OCI-LY1 (cell line): ENCODE measurements around the gene ZNF627.

Experiments used
- H2AFZ ChIP-seq: fragments of 200-600 bp; sonication (generic), shearing (Covaris generic); 2 replicates; pipeline ENCODE4 v1.6.0; 2014; ENCODE audit warnings: antibody characterized with exemption, mild to moderate bottlenecking, low read length
- H3F3A ChIP-seq: fragments of 200-600 bp; sonication (generic), shearing (Covaris generic); 2 replicates; pipeline ENCODE4 v1.6.0; 2014; ENCODE audit warnings: mild to moderate bottlenecking, antibody characterized with exemption, low read length, moderate library complexity; ENCODE audit not compliant: insufficient read depth
- H3K27ac ChIP-seq: fragments of 200-600 bp; sonication (generic); 2 replicates; pipeline ENCODE4 v1.5.1; 2014; ENCODE audit warnings: low read length, mixed run types, mild to moderate bottlenecking, low read depth; ENCODE audit not compliant: poor library complexity, severe bottlenecking
- H3K27me3 ChIP-seq: fragments of 200-600 bp; sonication (generic); 2 replicates; pipeline ENCODE4 v1.6.0; 2014; ENCODE audit warnings: antibody characterized with exemption, mild to moderate bottlenecking, low read length, moderate library complexity; ENCODE audit not compliant: insufficient read depth
- H3K36me3 ChIP-seq: fragments of 200-600 bp; sonication (generic); 2 replicates; pipeline ENCODE4 v1.6.1; 2014; ENCODE audit warnings: mild to moderate bottlenecking, antibody characterized with exemption, low read length, moderate library complexity, mixed read lengths; ENCODE audit not compliant: insufficient read depth
- H3K4me1 ChIP-seq: fragments of 200-600 bp; sonication (generic); 2 replicates; pipeline ENCODE4 v1.5.1; 2014; ENCODE audit warnings: mild to moderate bottlenecking, low read length, moderate library complexity; ENCODE audit not compliant: insufficient read depth, severe bottlenecking
- H3K4me2 ChIP-seq: fragments of 200-600 bp; sonication (generic), shearing (Covaris generic); 2 replicates; pipeline ENCODE4 v1.6.1; 2014; ENCODE audit warnings: low read length
- H3K4me3 ChIP-seq: fragments of 200-600 bp; sonication (generic); 2 replicates; pipeline ENCODE4 v1.5.1; 2014; ENCODE audit warnings: low read length, low read depth, mild to moderate bottlenecking, mixed read lengths; ENCODE audit not compliant: poor library complexity, severe bottlenecking
- H3K79me2 ChIP-seq: fragments of 200-600 bp; shearing (Covaris generic); 2 replicates; pipeline ENCODE4 v1.6.1; 2016; ENCODE audit warnings: mixed run types, low read length, mixed read lengths; ENCODE audit not compliant: insufficient read depth
- H3K9ac ChIP-seq: fragments of 200-600 bp; sonication (generic), shearing (Covaris generic); 2 replicates; pipeline ENCODE4 v1.6.1; 2014; ENCODE audit warnings: mild to moderate bottlenecking, low read length, mixed read lengths
- H3K9me2 ChIP-seq: fragments of 200-600 bp; sonication (generic), shearing (Covaris generic); 2 replicates; pipeline ENCODE4 v1.6.1; 2014; ENCODE audit warnings: low read depth, mild to moderate bottlenecking, low read length, mixed read lengths
- H3K9me3 ChIP-seq: fragments of 200-600 bp; shearing (Covaris generic); 2 replicates; pipeline ENCODE4 v1.6.1; 2014; ENCODE audit warnings: low read length, mixed read lengths
- H4K20me1 ChIP-seq: fragments of 200-600 bp; sonication (generic), shearing (Covaris generic); 2 replicates; pipeline ENCODE4 v1.6.0; 2016; ENCODE audit warnings: mild to moderate bottlenecking, low read length; ENCODE audit not compliant: insufficient read depth
- CTCF ChIP-seq: fragments of 200-600 bp; sonication (generic), shearing (Covaris generic); IDR thresholded peaks from 2 replicates; pipeline ENCODE4 v1.5.1; 2017; ENCODE audit warnings: mild to moderate bottlenecking, antibody characterized with exemption, low read length, moderate library complexity, mixed read lengths
- EZH2 ChIP-seq: fragments of 200-600 bp; sonication (generic), shearing (Covaris generic); IDR thresholded peaks from 2 replicates; pipeline ENCODE4 v1.8.0; 2017; ENCODE audit warnings: borderline replicate concordance, mixed run types, mild to moderate bottlenecking, antibody characterized with exemption, low read length, moderate library complexity, mixed read lengths

Gene ZNF627

GRCh38 chr19:11554160-11554559, 43.1 kb upstream of the ZNF627 start:
- no peaks in the 10 kb centered on the region for H3F3A ChIP-seq
- TF ChIP-seq CTCF (no peak), EZH2 (no peak)
- H3K9me2 ChIP-seq = no peaks in the 10 kb centered on the region
- H3K9ac ChIP-seq = no peak overlapping the region
- H3K9me3 ChIP-seq = no peaks in the 10 kb centered on the region
- no peaks in the 10 kb centered on the region for H3K27me3 ChIP-seq
- no peak overlapping the region for H3K4me3 ChIP-seq
- H3K36me3 ChIP-seq = peaks cover 30% of the 10 kb centered on the region
- H4K20me1 ChIP-seq = no peaks in the 10 kb centered on the region
- H3K4me2 ChIP-seq = no peak overlapping the region
- peaks cover 16% of the 10 kb centered on the region for H3K79me2 ChIP-seq
- no peak overlapping the region for H3K27ac ChIP-seq
- H3K4me1 ChIP-seq = peaks cover 25% of the 10 kb centered on the region
- no peak overlapping the region for H2AFZ ChIP-seq

- H3K9me3 ChIP-seq = no peaks in the 10 kb centered on the region
- no peak overlapping the region for H3K4me2 ChIP-seq
- H2AFZ ChIP-seq = no peak overlapping the region
- H3K27ac ChIP-seq = no peak overlapping the region
- no peak overlapping the region for H3K4me3 ChIP-seq
- H3K9ac ChIP-seq = no peak overlapping the region
- peaks cover 30% of the 10 kb centered on the region for H3K36me3 ChIP-seq
- H3F3A ChIP-seq = no peaks in the 10 kb centered on the region
- H4K20me1 ChIP-seq = no peaks in the 10 kb centered on the region
- peaks cover 16% of the 10 kb centered on the region for H3K79me2 ChIP-seq
- peaks cover 30% of the 10 kb centered on the region for H3K4me1 ChIP-seq
- TF ChIP-seq CTCF (no peak), EZH2 (no peak)
- no peaks in the 10 kb centered on the region for H3K9me2 ChIP-seq
- no peaks in the 10 kb centered on the region for H3K27me3 ChIP-seq
Measured at GRCh38 chr19:11555246-11555645, 42.0 kb upstream of the ZNF627 start.

GRCh38 chr19:11556634-11557420, 40.5 kb upstream of the ZNF627 start:
- Histone ChIP-seq H2AFZ (no peak overlapping the region), H3F3A (no peaks in the 10 kb centered on the region), H3K9me2 (no peaks in the 10 kb centered on the region), H3K27ac (no peak overlapping the region), H3K4me1 (peaks cover 38% of the 10 kb centered on the region), H3K9me3 (no peaks in the 10 kb centered on the region), H3K9ac (no peak overlapping the region; the same call in 1 of the 2 replicates), H3K4me3 (no peak overlapping the region), H3K4me2 (no peak overlapping the region), H3K36me3 (peaks cover 30% of the 10 kb centered on the region), H3K79me2 (peaks cover 16% of the 10 kb centered on the region), H4K20me1 (no peaks in the 10 kb centered on the region), H3K27me3 (no peaks in the 10 kb centered on the region)
- TF ChIP-seq CTCF = no peak
- TF ChIP-seq EZH2 = no peak
